Gastroesophageal sphincter (tissue), 4 donors: ENCODE results near the gene TMEM117. TPM values are rescaled to one million over a fixed set of nuclear protein-coding genes. Genes with fewer than 3 reads are reported as not detected.

Source experiments
- ATAC-seq: fragments of 150-250 bp; one replicate; pipeline ENCODE4 v1.9.1; 2016; ENCODE audit warnings: mild to moderate bottlenecking, moderate library complexity
- H3K27ac ChIP-seq, 4 donors: fragments of 200-600 bp; sonication (generic) in 3 of 4; 1 replicate in 3 of 4; 2 replicates in 1 of 4; pipeline ENCODE4 v1.5.1; 2016 to 2019
- H3K27me3 ChIP-seq: fragments of 200-600 bp; sonication (generic); one replicate; pipeline ENCODE4 v1.5.1; 2019
- H3K36me3 ChIP-seq, 2 donors: fragments of 200-600 bp; sonication (generic); one replicate each; pipeline ENCODE4 v1.5.1; 2019; ENCODE audit warnings: control low read depth in 1 of 2
- H3K4me1 ChIP-seq, 3 donors: fragments of 200-600 bp; sonication (generic); 1 replicate in 2 of 3; 2 replicates in 1 of 3; pipeline ENCODE4 v1.5.1; 2016 to 2019; ENCODE audit warnings: control low read depth in 2 of 3
- H3K4me3 ChIP-seq, 2 donors: fragments of 200-600 bp; sonication (generic); one replicate each; pipeline ENCODE4 v1.5.1; 2019; ENCODE audit warnings: mild to moderate bottlenecking in 1 of 2, moderate library complexity in 1 of 2
- H3K9me3 ChIP-seq, 3 donors: fragments of 200-600 bp; sonication (generic); one replicate each; pipeline ENCODE4 v1.5.1; 2017 to 2019; ENCODE audit warnings: control low read depth in 2 of 3
- CTCF ChIP-seq, 4 experiments: fragments of 200-600 bp in 2 of 4; fragments of 450-650 bp in 2 of 4; sonication (generic) in 1 of 4; IDR thresholded peaks; one replicate each; pipeline ENCODE4 v1.5.1; 2017 to 2019; ENCODE audit warnings: antibody characterized with exemption in 4 of 4, mild to moderate bottlenecking in 2 of 4, moderate library complexity in 2 of 4
- EP300 ChIP-seq: sonication (generic); formaldehyde crosslinking; IDR thresholded peaks from one replicate; pipeline ENCODE4 v1.6.1; 2017; ENCODE audit warnings: antibody characterized with exemption, mild to moderate bottlenecking
- POLR2A ChIP-seq, 2 donors: fragments of 450-650 bp; IDR thresholded peaks; one replicate each; pipeline ENCODE4 v1.6.1; 2017; ENCODE audit warnings: antibody characterized with exemption in 2 of 2, mild to moderate bottlenecking in 2 of 2, moderate library complexity in 1 of 2
- POLR2AphosphoS5 ChIP-seq: sonication (generic); formaldehyde crosslinking; IDR thresholded peaks from one replicate; pipeline ENCODE4 v1.6.1; 2017; ENCODE audit warnings: antibody characterized with exemption
- WGBS, 2 donors: methylation state at CpG; one replicate each; pipeline ENCODE4 v1.1.5; 2018; ENCODE audit warnings: low coverage in 1 of 2; 5-methylcytosine and 5-hydroxymethylcytosine counted together
- total RNA-seq, 4 donors: library from RNA; depleted of rRNA; stranded (reverse); fragments of >200 nt; gene quantifications; one replicate each; pipeline ENCODE4 v1.1.0, GENCODE V29; 2016

Gene TMEM117
- total RNA-seq, 4 donors from 2014 or later: 7.8 to 21.5 (median 12.3) TPM

GRCh38 chr12:43982544-43982943 is 146.7 kb downstream of the TMEM117 start:
- H3K27ac ChIP-seq: no peak overlapping the region
- WGBS, 2 donors: 48 to 52% methylated on average over 2 of the region's 2 CpGs
- H3K27me3 ChIP-seq: no peaks in the 10 kb centered on the region
- no peaks in the 10 kb centered on the region for H3K36me3 ChIP-seq
- H3K4me3 ChIP-seq: no peak overlapping the region
- no peak for ATAC-seq
- TF ChIP-seq EP300 (no peak), CTCF (IDR thresholded peaks at IDR 0.05) (no peak), POLR2A (IDR thresholded peaks at IDR 0.05) (no peak), POLR2AphosphoS5 (no peak)
- H3K4me1 ChIP-seq: no peaks in the 10 kb centered on the region
- no peaks in the 10 kb centered on the region for H3K9me3 ChIP-seq

GRCh38 chr12:43988838-43989560 is 153.1 kb downstream of the TMEM117 start:
- WGBS, 2 donors: 42 to 55% methylated on average over 4 to 5 of the region's 5 CpGs
- H3K27ac ChIP-seq: no peak overlapping the region
- no peaks in the 10 kb centered on the region for H3K9me3 ChIP-seq
- H3K4me3 ChIP-seq: no peak overlapping the region
- no peaks in the 10 kb centered on the region for H3K36me3 ChIP-seq
- TF ChIP-seq POLR2AphosphoS5: no peak
- TF ChIP-seq POLR2A (IDR thresholded peaks at IDR 0.05): no peak
- no peak for TF ChIP-seq EP300
- TF ChIP-seq CTCF (IDR thresholded peaks at IDR 0.05): no peak
- peaks cover 0 to 6% (median 0%) of the 10 kb centered on the region in 3 donors for H3K4me1 ChIP-seq
- ATAC-seq: no peak
- H3K27me3 ChIP-seq: no peaks in the 10 kb centered on the region

DNA sequence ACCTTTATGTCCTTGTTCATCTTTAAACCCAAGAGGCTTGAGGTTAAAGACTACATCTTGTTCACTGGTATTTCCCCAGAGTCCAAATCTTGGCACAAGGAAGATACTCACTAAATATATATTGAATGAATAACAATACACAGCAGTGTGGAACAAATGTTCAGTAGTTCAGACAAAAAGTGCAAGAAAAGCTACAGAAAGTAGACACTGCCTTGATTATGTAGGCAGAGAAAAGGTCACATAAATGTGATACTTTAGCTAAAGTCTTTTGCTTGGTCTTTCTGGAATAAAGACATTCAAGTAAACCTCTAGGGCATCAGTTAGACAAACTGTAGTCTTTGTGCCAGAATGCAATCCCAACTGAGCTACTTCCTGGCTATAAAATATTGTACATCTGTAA is 157.0 kb downstream of the TMEM117 start:
- no peak overlapping the region for H3K4me3 ChIP-seq
- H3K27ac ChIP-seq: no peak overlapping the region
- H3K4me1 ChIP-seq: peaks cover 0 to 6% (median 0%) of the 10 kb centered on the region in 3 donors
- TF ChIP-seq POLR2AphosphoS5: no peak
- TF ChIP-seq EP300: no peak
- TF ChIP-seq POLR2A (IDR thresholded peaks at IDR 0.05): no peak
- no peak for TF ChIP-seq CTCF (IDR thresholded peaks at IDR 0.05)
- H3K27me3 ChIP-seq: no peaks in the 10 kb centered on the region
- no peaks in the 10 kb centered on the region for H3K9me3 ChIP-seq
- H3K36me3 ChIP-seq: no peaks in the 10 kb centered on the region
- no peak for ATAC-seq

- H3K27ac ChIP-seq: no peak overlapping the region
- H3K27me3 ChIP-seq: no peaks in the 10 kb centered on the region
- 100% methylated on average over 1 of the region's 5 CpGs; no CpG with 5 or more reads in 1 of the 2 donors for WGBS, 2 donors
- H3K4me1 ChIP-seq: no peaks in the 10 kb centered on the region
- no peaks in the 10 kb centered on the region for H3K9me3 ChIP-seq
- H3K36me3 ChIP-seq: no peaks in the 10 kb centered on the region
- TF ChIP-seq EP300 (no peak), CTCF (IDR thresholded peaks at IDR 0.05) (peak in 1 of 4 experiments; percentile 21)
- ATAC-seq: no peak
- H3K4me3 ChIP-seq: no peak overlapping the region
Measured at GRCh38 chr12:44000309-44000952, 164.6 kb downstream of the TMEM117 start.

DNA sequence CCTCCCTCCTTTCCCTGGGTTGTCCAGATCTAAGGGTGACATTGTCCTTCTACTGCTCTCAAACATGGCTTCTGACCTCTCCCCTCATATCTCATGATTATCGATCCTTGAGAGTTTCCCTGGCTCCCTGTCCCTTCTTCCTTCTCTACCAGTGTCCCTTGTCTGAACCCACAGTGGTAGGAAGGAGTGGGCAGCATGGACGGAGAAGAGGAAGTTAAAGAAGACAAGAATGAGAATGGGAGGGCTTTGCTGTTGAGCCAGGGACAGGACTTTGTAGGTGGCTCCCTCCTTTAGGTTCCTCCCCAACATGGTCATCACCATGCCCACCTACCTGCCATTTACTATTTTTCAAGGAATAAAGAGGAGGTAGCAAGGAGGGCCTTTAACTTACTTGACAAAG is 166.7 kb downstream of the TMEM117 start:
- no peak overlapping the region for H3K4me3 ChIP-seq

More for the DNA sequence above, 166.7 kb downstream of the TMEM117 start:
- Histone ChIP-seq H3K36me3 (peaks cover 0 to under 1% of the 10 kb centered on the region in 2 donors), H3K27me3 (no peaks in the 10 kb centered on the region), H3K9me3 (peaks cover 0 to 4% (median 0%) of the 10 kb centered on the region in 3 donors), H3K27ac (no peak overlapping the region), H3K4me1 (no peaks in the 10 kb centered on the region)
- TF ChIP-seq CTCF (IDR thresholded peaks at IDR 0.05) (no peak), EP300 (no peak), POLR2A (IDR thresholded peaks at IDR 0.05) (no peak), POLR2AphosphoS5 (no peak)
- WGBS, 2 donors: 88% methylated on average over 1 of the region's 2 CpGs; no CpG with 5 or more reads in 1 of the 2 donors
- no peak for ATAC-seq
